Glomerular visceral epithelial cell (primary cell): ENCODE measurements around the gene PTGFRN.

Experiments
- DNase-seq: peaks from one replicate; pipeline ENCODE4 v3.0.0-alpha.2; 2016; ENCODE audit errors: extremely low spot score

Gene PTGFRN

DNA sequence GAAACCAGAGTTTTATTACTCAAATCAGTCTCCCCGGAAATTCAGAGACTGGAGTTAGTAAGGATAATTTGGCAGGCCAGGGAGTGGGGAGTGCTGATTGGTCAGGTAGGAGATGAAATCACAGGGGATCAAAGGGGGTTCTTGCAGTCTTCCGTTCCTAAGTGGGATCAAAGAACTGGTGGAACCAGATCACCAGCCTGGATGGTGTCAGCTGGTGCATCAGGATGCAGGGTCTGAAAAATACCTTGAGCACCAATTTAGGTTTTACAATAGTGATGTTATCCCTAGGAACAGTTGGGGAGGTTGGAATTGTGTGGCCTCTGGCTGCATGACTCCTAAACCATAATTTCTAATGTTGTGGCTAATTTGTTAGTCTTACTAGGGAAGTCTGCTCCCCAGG, 90.4 kb downstream of the PTGFRN start:
- DNase-seq = no peak

- no peak for DNase-seq
Measured at GRCh38 chr1:117001254-117001927, 91.7 kb downstream of the PTGFRN start, which contains the start of gene CD101. CD101 (plus strand) TSS chr1:117001760; CDS start chr1:117001818, 58 bp downstream.

DNA sequence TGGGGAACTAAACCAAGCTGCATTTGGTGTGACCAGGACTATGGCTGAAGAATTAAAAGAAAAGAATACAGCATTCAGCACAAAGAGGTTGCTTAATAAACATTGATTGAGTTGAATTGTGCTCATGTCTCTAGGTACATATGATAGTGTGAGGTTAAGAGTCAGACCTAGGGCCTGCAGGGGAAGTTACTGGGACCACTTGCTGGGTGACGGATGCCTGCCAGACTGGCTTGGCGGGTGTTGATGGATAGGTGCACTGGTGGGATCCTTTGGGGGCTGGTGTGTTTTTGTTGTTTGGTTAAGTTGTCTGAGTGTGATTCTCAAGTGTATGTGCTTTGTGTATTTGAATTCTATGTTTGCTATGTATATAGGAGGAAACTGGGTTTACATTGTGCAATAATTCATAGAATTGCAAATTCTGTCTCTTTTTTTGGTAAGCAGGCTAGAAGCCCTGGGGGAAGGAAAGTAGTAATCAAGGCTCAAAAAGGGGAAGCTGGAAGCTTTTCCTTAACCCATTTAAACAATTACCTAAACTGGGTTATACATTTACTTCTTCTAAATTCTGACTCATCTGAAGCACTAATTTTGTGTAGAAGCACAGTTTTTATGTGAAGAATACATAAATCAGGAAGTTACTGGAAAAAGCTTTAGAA, 93.6 kb downstream of the PTGFRN start:
- peak; percentile 24 for DNase-seq

DNA sequence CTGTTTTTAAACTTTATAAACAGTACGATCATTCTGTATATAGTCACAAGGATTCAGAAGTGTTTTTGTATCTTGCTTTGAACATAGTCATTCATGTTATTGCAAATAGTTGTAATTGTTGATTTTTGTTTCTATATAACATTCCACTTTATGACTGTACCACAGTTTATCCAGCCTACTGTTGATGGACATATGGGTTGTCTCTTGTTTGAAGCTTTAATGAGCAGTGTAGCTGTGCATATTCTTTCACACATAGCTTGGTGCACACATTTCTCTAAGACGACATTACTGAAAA, 98.0 kb downstream of the PTGFRN start:
- no peak for DNase-seq

GRCh38 chr1:117008656-117009055, 98.9 kb downstream of the PTGFRN start:
- no peak for DNase-seq

- DNase-seq = no peak
Measured at GRCh38 chr1:117009132-117009531, 99.4 kb downstream of the PTGFRN start.

DNA sequence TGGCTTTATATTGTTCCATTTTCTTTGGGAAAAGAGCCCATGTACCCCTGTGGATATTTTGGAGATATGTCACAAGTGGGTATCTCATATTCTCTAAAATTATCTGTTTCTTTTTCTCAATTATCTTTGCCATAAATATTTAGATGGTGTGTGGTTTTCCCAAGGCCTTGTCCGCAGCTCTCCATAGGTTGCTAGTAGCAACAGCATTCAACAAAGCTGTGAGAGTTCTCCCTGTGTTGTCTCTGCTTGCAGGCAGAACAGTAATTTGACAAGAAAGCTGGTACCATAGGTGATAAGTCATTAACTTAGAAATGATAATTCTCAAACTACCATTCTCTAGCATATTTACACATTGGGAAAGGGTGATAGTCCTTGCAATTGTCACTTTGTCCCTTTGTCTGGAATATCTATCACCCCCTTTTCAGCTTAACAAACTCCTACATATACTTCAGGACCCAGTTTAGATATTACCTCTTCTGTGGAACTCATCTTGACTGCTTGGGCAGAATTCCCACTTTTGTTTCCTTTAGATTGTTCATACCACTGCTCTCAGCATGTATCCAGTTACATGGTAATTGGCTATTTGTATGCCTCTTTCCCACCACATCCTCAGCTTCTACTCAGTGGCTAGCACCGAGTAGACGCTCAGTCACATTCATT, 100.7 kb downstream of the PTGFRN start:
- no peak for DNase-seq

GRCh38 chr1:117011334-117011733, 101.6 kb downstream of the PTGFRN start:
- no peak for DNase-seq

DNA sequence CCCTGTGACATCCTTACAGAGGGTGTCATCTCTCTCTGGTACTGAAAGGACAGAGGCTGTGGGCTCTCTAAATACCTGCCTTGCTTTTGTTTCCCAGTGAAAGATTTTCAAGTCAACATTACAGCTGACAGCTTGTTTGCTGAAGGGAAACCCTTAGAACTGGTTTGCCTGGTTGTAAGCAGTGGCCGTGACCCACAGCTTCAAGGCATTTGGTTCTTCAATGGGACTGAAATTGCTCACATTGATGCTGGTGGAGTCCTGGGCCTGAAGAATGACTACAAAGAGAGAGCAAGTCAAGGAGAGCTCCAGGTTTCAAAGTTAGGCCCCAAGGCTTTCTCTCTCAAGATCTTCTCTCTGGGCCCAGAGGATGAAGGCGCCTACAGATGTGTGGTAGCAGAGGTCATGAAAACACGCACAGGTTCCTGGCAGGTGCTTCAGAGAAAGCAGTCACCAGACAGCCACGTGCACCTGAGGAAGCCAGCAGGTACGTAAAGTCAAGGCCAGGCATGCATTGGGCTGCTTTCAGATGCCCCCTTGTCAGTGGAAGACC, 103.7 kb downstream of the PTGFRN start:
- DNase-seq = no peak

- peak; percentile 50 for DNase-seq
Measured at GRCh38 chr1:117014209-117014608, 104.5 kb downstream of the PTGFRN start.

GRCh38 chr1:117015724-117016123, 106.0 kb downstream of the PTGFRN start:
- no peak for DNase-seq

DNA sequence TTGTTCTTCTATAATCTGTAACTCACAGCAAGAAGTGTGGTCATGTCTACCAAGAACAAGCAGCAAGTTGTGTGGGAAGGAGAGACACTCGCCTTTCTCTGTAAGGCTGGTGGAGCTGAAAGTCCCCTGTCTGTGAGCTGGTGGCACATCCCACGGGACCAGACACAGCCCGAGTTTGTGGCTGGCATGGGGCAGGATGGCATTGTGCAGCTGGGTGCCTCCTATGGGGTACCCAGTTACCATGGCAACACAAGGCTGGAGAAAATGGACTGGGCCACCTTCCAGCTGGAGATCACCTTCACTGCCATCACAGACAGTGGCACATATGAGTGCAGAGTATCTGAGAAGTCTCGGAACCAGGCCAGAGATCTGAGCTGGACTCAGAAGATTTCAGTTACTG, 107.3 kb downstream of the PTGFRN start:
- DNase-seq = no peak

DNA sequence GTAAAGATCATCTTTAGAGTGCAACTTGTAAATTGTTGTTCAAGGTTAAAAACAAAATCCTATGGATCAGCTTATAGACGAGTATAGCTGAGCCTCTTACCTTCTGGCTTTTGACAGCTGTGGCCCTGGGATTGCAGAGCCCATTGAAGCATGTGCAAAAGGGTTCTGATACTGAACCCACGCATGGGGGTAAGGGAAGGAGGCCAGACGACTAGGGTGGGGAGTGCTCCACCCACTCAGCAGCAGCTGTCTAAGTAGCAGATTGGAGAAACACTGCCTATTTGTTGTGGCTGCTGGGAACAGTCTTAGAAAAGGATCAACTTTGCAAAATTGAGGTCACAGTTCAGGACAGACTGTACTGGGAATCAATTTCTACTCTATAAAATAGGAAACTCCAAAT, 107.9 kb downstream of the PTGFRN start:
- DNase-seq = no peak

DNA sequence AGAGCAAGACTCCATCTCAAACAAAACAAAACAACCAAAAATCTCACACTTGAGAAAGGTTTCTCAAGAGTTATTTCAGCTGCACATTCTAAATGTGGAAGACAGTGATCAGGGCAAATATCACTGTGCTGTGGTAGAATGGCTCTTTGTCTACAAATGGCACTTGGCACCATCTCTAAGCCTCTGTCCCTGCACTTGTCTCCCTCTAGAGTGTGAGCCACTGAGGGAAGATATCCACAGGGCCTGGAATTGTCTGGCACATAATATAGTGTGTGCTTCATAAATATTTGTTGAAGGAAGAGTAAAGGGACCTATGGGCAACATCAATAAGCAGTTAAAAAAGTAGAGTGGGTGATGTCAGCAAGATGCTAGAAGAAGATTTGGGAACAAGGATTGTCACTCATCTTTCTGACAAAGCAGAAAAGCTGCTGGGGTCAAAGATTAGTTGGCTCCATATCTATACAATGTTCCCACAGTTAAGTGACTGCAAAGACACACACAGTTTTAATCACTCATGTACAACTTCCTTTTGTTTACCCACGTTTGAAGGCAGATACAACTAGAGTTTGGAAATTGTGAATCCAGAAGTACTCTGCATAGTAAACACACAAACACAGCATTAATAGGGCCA, 110.9 kb downstream of the PTGFRN start:
- no peak for DNase-seq

DNA sequence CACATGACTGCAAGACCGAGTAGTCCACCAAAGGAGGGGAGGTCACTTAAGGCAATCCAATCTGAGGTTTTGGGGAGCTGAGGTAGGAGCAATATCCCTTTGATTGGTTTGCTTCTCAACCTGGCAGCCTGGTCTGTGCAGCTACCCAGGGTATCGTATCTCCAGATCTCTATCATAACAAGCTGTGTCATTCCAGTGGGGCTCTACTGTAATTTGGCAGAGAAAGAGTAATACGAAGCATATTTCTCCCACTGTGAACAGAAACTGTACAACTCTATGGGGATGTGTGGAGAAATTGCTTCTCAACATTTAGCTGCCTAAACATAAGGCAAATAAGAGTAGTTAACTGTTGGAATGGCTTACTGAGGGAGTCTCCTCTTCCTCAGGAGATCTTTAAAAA, 112.4 kb downstream of the PTGFRN start:
- no peak for DNase-seq

DNA sequence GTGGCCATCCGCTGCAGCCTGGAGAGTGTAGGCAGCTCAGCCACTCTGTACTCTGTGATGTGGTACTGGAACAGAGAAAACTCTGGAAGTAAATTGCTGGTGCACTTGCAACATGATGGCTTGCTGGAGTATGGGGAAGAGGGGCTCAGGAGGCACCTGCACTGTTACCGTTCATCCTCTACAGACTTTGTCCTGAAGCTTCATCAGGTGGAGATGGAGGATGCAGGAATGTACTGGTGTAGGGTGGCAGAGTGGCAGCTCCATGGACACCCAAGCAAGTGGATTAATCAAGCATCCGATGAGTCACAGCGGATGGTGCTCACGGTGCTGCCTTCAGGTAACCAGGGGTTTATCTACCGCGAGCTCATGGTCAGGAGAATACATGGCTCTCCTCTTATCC, 115.9 kb downstream of the PTGFRN start:
- no peak for DNase-seq

GRCh38 chr1:117026361-117026760, 116.6 kb downstream of the PTGFRN start:
- no peak for DNase-seq

GRCh38 chr1:117029685-117030084, 120.0 kb downstream of the PTGFRN start:
- no peak for DNase-seq

DNA sequence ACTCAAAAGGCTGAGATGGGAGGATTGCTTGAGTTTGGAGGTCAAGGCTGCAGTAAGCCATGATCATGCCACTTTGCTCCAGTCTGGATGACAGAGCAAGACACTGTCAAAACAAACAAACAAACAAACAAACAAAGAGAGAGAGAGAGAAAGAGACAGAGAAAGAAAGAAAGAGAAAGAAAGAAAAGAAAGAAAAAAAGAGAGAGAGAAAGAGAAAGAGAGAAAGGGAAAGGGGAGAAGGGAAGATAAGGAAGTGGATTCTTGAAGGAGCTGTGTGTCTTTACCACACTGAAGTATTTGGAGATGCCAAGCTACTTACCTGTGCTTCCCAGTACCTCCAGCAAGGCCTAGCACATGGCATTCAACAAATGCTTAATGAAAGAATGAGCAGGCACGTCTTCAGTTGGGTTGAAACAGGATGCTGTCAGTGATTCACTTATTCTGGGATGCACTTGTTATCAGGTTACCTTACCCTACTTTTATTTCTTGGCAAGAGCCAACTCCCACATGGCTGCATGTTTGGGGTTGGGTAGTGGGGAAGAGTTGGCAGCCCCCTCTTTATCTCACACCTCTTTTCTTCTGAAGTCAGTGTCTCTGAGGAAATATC, 120.7 kb downstream of the PTGFRN start:
- no peak for DNase-seq

DNA sequence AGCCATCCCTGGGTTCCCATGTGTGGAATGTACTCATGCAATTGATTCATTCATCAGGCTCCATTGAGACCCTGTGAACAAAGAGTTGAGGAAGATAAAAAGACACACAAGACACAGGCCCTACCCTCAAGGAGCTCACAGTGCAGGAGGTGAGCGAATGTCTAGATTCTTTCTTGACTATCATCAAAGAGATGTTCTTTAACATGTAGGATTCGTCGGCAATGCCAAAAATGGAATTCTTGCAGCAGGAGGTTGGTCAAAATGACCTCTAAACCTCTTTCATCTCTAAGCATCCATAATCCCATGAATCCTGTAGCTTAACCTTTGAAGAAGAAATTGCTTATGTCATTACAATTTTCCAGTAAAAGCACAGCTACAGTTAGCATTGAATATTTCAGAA, 122.5 kb downstream of the PTGFRN start:
- no peak for DNase-seq

- DNase-seq = no peak
Measured at GRCh38 chr1:117032681-117033539, 123.2 kb downstream of the PTGFRN start.
